Stimulated activated naive CD4-positive, alpha-beta T cell (primary cell): Measurements from ENCODE around the gene IL1RAPL2.
"Not testable (repeated sequence)": the region's sequence is repeated elsewhere in the genome, so short reads cannot be mapped to it uniquely, and the experiment has no call there.

ENCODE experiments used
- DNase-seq, 6 experiments: peaks; one replicate each; lab custom pipeline; 2025; lab: John Stamatoyannopoulos, UW

The IL1RAPL2 gene

DNA sequence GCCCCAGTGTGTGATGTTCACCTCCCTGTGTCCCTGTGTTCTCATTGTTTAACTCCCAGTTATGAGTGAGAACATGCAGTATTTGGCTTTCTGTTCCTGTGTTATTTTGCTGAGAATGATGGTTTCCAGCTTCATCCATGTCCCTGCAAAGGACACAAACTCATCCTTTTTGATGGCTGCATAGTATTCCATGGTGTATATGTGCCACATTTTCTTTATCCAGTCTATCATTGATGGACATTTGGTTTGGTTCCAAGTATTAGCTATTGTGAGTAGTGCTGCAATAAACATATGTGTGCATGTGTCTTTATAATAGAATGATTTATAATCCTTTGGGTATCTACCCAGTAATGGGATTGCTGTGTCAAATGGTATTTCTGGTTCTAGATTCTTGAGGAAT lies 1239.7 kb downstream of the IL1RAPL2 start:
- DNase-seq = not testable (repeated sequence)

DNA sequence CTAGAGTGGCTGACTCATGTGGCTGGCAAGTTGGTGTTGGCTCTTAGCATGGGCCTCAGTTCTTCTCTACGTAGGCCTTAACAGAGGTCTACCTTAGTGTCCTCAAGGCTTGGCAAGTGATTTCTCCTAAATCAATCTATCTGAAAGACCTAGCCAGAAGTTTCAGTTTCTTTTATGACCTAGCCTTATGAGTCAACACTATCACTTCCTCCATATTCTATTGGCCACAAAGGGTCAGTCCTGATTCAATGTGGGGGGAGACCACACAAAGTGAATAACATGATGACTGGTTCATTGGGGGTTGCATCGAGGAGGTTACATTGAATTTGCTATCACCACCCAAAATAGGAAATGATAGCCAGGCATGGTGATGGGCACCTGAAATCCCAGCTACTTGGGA lies 1250.5 kb downstream of the IL1RAPL2 start:
- no peak for DNase-seq
